Colonic mucosa (tissue), 4 donors: ENCODE measurements around the gene PUDP. TPM values are rescaled to one million over a fixed set of nuclear protein-coding genes. Genes with fewer than 3 reads are reported as not detected.

Source experiments
- DNase-seq: peaks from one replicate; pipeline ENCODE4 v3.0.0-alpha.2; 2020
- H3K27ac ChIP-seq: fragments of 200-600 bp; one replicate; pipeline ENCODE4 v1.8.0; 2021
- H3K27me3 ChIP-seq: fragments of 200-600 bp; one replicate; pipeline ENCODE4 v1.8.0; 2021
- H3K36me3 ChIP-seq: fragments of 200-600 bp; one replicate; pipeline ENCODE4 v1.8.0; 2021
- H3K4me1 ChIP-seq: fragments of 200-600 bp; one replicate; pipeline ENCODE4 v1.8.0; 2021; ENCODE audit warnings: mild to moderate bottlenecking
- H3K4me3 ChIP-seq: fragments of 200-600 bp; one replicate; pipeline ENCODE4 v1.8.0; 2021
- H3K9ac ChIP-seq, 2 donors: one replicate each; pipeline ENCODE4 v1.7.0; 2013; ENCODE audit warnings: control low read depth in 2 of 2, low read depth in 2 of 2, low read length in 2 of 2
- H3K9me3 ChIP-seq: fragments of 200-600 bp; one replicate; pipeline ENCODE4 v1.8.0; 2021
- intact Hi-C: fragments of 100-400 bp; cut with DNase I; formaldehyde crosslinking; loops from one replicate; pipeline ENCODE4 v1.14.1; 2022
- total RNA-seq, 2 donors: library from RNA; stranded (reverse); fragmentation: NEBNext Ultra II Directional in 1 of 2; extraction: Animal tissue kit (Norgen Biotek cat#: 25700) in 1 of 2; gene quantifications; one replicate each; pipeline ENCODE4 v1.2.1, GENCODE V29; 2021
- TF ChIP-seq, protein P1 (sequence below): fragments of 200-600 bp; IDR thresholded peaks from one replicate; pipeline ENCODE4 v1.8.0; 2022; ENCODE audit warnings: antibody characterized with exemption, mild to moderate bottlenecking
- donor health status: healthy.
- donor health status: DM: no; HTN: no; CAD: no.
- donor health status: DM: no; HTN: no; CAD: no.

The PUDP gene
- total RNA-seq, 2 donors from 2014 or later, result 55.1 to 62.4 TPM

DNA sequence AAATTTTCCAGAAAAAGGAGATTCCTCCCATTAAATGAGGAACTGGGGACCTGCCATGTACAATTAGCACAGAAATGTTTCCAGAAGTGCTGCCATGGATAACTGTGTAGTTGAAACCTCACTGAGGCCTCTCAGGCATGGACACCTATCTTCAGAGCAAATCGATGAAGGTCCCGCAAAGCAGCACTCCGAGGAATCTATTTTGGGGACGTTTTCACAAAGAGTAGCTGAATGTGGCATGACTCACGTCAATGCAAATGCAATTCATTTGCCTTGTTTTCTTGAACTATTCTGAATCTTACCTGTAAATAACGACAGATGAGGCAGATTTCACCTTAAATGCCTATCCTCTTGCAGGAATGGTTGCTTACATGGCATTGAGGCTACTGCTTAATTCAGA lies 87.5 kb downstream of the PUDP start:
- intact Hi-C loops, result no loop called here
- Histone ChIP-seq H3K27me3 (no peaks in the 10 kb centered on the region), H3K36me3 (no peaks in the 10 kb centered on the region), H3K4me1 (peaks cover 4% of the 10 kb centered on the region), H3K9ac (no peak overlapping the region), H3K4me3 (no peak overlapping the region), H3K27ac (no peak overlapping the region), H3K9me3 (no peaks in the 10 kb centered on the region)
- TF ChIP-seq, protein P1, sequence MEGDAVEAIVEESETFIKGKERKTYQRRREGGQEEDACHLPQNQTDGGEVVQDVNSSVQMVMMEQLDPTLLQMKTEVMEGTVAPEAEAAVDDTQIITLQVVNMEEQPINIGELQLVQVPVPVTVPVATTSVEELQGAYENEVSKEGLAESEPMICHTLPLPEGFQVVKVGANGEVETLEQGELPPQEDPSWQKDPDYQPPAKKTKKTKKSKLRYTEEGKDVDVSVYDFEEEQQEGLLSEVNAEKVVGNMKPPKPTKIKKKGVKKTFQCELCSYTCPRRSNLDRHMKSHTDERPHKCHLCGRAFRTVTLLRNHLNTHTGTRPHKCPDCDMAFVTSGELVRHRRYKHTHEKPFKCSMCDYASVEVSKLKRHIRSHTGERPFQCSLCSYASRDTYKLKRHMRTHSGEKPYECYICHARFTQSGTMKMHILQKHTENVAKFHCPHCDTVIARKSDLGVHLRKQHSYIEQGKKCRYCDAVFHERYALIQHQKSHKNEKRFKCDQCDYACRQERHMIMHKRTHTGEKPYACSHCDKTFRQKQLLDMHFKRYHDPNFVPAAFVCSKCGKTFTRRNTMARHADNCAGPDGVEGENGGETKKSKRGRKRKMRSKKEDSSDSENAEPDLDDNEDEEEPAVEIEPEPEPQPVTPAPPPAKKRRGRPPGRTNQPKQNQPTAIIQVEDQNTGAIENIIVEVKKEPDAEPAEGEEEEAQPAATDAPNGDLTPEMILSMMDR, result no peak
- no peak for DNase-seq

DNA sequence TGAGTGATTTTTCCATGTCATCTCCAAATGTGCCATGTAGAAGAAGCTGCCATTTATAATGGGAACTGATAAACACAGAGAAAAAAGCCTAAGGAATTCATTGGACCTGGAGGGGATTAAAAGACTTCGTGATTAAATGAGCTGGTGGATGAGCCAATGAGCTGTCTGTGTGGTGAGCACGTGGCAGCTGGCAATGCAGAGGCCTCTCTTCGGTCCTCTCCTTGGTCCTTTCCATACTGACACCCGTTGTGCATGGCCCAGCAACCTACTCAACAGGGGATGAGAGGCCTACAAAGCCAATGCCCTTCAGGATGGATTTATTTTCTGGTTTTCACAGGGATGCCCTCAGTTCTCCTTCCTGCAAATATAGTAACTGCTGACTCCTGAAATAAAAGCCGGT lies 88.1 kb downstream of the PUDP start:
- no peaks in the 10 kb centered on the region for H3K27me3 ChIP-seq
- H3K27ac ChIP-seq, result no peak overlapping the region
- TF ChIP-seq, protein P1, result no peak
- H3K4me1 ChIP-seq, result peaks cover 4% of the 10 kb centered on the region
- no peaks in the 10 kb centered on the region for H3K9me3 ChIP-seq
- H3K36me3 ChIP-seq, result no peaks in the 10 kb centered on the region
- no peak for DNase-seq
- no peak overlapping the region for H3K4me3 ChIP-seq
- H3K9ac ChIP-seq, result no peak overlapping the region
- intact Hi-C loops, result no loop called here

DNA sequence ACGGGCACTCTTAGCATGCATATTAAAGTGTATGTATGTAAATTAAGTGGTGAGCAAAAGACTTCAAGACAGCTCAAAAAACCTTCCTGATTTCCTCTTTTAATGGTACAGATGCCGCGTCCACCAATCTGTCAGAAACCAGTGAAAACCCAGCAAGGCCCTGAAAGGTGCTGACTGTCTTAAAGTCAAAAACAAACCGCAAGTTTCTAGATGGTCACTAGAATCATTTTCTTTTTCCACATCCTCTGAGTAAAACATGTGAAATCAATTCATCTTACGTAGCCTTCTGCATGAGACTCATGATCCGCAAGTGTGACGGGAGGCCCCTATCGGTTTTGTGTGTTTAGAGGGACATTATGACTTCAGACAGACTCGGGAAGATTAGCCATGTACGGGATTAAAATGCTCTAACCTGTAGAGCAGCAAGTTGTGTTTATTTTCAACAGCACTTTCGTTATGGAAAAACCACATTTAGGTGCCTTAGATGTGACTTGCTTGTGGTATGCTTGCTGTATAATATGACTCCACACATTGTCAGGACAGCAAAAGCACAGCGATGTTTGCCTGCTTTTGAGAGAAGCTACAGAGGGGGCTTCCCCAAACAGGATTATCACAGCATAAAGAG lies 88.6 kb downstream of the PUDP start:
- no peaks in the 10 kb centered on the region for H3K36me3 ChIP-seq
- H3K27me3 ChIP-seq, result no peaks in the 10 kb centered on the region
- H3K4me1 ChIP-seq, result peaks cover 4% of the 10 kb centered on the region
- H3K4me3 ChIP-seq, result no peak overlapping the region
- no peak for DNase-seq
- H3K9me3 ChIP-seq, result no peaks in the 10 kb centered on the region
- H3K9ac ChIP-seq, result no peak overlapping the region
- no peak overlapping the region for H3K27ac ChIP-seq
- intact Hi-C loops, result no loop called here
- TF ChIP-seq, protein P1, result no peak

DNA sequence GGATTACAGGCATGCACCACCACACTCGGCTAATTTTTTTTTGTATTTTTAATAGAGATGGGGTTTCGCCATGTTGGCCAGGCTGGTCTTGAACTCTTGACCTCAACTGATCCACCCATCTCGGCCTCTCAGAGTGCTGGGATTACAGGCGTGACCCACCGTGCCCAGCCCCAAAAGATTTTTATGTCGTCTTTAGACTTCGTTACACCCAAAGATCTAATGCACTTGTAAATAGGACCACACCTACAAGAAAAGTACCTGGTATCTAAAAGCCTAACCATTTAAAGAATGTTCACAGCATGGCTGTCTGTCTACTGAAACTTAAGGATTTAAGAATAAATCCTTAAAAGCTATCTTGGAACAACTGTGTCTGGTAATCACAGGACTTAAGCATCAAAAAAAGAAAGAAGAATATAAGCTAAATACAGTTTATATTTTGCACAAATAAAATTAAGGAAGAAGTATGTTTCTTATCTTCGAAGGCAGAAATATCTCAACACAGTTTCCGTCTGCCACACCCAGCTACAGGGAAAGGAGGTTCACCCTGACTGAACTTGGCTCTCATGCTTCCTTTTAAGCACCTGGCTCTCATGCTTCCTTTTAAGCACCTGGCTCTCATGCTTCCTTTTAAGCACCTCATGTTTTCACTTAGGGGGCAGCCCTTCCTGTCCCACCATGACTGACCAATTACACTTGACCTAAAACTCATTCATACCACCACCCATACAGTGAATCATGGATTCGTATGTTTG lies 92.4 kb downstream of the PUDP start:
- TF ChIP-seq, protein P1, result no peak
- Histone ChIP-seq H3K36me3 (no peaks in the 10 kb centered on the region), H3K9ac (peak overlapping the region in 1 of 2 donors; percentile 37), H3K27me3 (no peaks in the 10 kb centered on the region), H3K27ac (peak overlapping the region; percentile 58), H3K9me3 (no peaks in the 10 kb centered on the region), H3K4me3 (no peak overlapping the region), H3K4me1 (peaks cover 4% of the 10 kb centered on the region)
- peak; percentile 75 for DNase-seq
- intact Hi-C loops, result no loop called here

DNA sequence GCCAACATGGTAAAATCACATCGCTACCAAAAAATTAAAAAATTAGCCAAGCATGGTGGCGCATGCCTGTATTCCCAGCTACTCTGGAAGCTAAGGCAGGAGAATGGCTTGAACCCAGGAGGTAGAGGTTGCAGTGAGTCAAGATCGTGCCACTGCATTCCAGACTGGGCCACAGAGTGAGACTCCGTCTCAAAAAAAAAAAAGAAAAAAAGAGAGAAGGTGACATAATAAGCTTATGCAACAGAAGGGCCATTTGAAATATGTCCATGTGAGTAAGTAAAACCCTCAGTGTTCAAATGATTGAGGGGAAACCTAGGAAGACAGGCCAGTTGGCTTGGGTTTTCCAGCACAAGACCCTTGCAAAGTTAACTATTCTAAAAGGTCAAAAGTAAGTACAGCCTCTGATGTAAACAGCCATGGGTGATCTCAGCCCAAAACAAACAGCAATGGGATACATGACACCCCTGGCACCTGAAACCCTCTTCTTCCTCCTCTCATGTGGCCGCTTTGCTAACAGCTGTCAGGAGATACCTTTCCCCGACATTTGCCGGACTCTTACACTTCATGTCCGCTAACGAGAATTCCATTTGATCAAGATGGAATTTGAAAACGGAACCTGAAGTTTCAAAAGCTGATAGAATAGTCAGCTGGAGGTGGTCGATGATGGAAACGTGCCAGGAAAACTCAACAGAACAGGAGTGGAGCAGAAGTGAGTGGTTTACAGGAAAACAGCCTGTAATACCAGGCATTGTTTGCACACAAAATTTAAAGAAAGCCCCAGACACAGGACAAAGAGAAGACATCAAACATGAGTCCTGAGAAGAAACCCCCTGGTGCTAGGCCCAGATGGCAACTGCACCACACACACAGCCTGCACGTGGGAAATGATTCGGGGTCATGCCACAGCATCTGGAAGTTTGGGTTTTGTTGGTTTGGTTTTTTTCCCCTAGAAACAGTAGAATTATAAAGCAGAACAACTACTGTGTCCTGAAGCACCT lies 93.4 kb downstream of the PUDP start:
- H3K36me3 ChIP-seq, result no peaks in the 10 kb centered on the region
- H3K27ac ChIP-seq, result peak overlapping the region; percentile 58
- H3K9ac ChIP-seq, result no peak overlapping the region
- TF ChIP-seq, protein P1, result no peak
- H3K4me1 ChIP-seq, result peaks cover 4% of the 10 kb centered on the region
- intact Hi-C loops, result no loop called here
- no peak for DNase-seq
- no peak overlapping the region for H3K4me3 ChIP-seq
- H3K27me3 ChIP-seq, result no peaks in the 10 kb centered on the region
- H3K9me3 ChIP-seq, result no peaks in the 10 kb centered on the region
